ENCODE results near the gene GRIN2A. TPM values are rescaled to one million over a fixed set of nuclear protein-coding genes. Genes with fewer than 3 reads are reported as not detected.

Gene GRIN2A
- total RNA-seq, 1 donor from 2014 or later = not detected

- no peak for DNase-seq (ENCODE audit: low read depth)
- no peak overlapping the region for H3K4me3 ChIP-seq (ENCODE audit: low read depth, low read length)
- FAIRE-seq = no peak
- no peaks in the 10 kb centered on the region for H3K36me3 ChIP-seq (ENCODE audit: control insufficient read depth, insufficient read depth, low read length)
- H3K27me3 ChIP-seq (ENCODE audit: control insufficient read depth, insufficient read depth, low read length) = no peaks in the 10 kb centered on the region
- TF ChIP-seq, protein P1, sequence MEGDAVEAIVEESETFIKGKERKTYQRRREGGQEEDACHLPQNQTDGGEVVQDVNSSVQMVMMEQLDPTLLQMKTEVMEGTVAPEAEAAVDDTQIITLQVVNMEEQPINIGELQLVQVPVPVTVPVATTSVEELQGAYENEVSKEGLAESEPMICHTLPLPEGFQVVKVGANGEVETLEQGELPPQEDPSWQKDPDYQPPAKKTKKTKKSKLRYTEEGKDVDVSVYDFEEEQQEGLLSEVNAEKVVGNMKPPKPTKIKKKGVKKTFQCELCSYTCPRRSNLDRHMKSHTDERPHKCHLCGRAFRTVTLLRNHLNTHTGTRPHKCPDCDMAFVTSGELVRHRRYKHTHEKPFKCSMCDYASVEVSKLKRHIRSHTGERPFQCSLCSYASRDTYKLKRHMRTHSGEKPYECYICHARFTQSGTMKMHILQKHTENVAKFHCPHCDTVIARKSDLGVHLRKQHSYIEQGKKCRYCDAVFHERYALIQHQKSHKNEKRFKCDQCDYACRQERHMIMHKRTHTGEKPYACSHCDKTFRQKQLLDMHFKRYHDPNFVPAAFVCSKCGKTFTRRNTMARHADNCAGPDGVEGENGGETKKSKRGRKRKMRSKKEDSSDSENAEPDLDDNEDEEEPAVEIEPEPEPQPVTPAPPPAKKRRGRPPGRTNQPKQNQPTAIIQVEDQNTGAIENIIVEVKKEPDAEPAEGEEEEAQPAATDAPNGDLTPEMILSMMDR (IDR thresholded peaks at IDR 0.05; ENCODE audit: insufficient read depth, low read length, severe bottlenecking) = no peak
Measured at GRCh38 chr16:10121897-10122425, 60.3 kb downstream of the GRIN2A start.

DNA sequence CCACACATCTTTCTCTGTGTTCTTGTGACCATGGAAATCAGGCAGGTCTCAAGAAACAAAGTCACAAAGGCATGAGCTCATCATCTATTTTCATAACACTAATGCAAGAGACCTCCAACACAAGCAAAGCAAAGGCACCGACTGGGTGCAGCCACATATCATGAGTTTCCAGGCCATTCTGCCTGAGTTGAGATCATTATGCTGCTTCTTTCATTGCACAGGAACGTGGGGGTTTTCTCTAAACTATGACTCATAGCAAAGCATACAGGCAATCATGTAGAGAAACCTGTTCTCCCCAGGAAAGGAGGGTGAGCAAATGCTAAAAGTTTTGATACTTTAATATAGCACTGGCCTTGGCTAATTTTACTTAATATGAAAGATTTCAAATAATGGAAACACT, 60.7 kb downstream of the GRIN2A start:
- TF ChIP-seq, protein P1 (IDR thresholded peaks at IDR 0.05; ENCODE audit: insufficient read depth, low read length, severe bottlenecking) = no peak
- DNase-seq (ENCODE audit: low read depth) = peak; percentile 42
- Histone ChIP-seq H3K36me3 (ENCODE audit: control insufficient read depth, insufficient read depth, low read length) (no peaks in the 10 kb centered on the region), H3K27me3 (ENCODE audit: control insufficient read depth, insufficient read depth, low read length) (no peaks in the 10 kb centered on the region), H3K4me3 (ENCODE audit: low read depth, low read length) (no peak overlapping the region)
- no peak for FAIRE-seq

DNA sequence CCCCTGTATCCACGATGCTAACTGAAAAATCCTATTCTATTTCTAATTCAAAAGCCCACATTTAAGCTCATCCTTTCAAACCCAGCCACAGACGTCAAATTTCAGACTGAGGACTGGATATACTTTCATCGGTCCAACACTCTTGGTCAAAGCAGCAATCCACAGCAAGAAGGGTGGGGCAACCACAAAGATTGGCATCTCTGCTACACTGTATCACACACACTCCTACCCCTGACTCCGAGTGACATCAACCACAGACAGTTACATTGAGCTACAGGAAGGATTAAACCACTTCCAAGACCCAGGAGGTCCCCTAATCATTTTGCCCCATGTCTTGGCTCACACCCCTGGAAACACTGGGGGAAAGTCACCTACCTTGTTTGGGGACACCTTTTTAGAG, 61.3 kb downstream of the GRIN2A start:
- DNase-seq (ENCODE audit: low read depth) = no peak
- FAIRE-seq = no peak
- Histone ChIP-seq H3K4me3 (ENCODE audit: low read depth, low read length) (no peak overlapping the region), H3K36me3 (ENCODE audit: control insufficient read depth, insufficient read depth, low read length) (no peaks in the 10 kb centered on the region), H3K27me3 (ENCODE audit: control insufficient read depth, insufficient read depth, low read length) (no peaks in the 10 kb centered on the region)
- TF ChIP-seq, protein P1 (IDR thresholded peaks at IDR 0.05; ENCODE audit: insufficient read depth, low read length, severe bottlenecking) = no peak

GRCh38 chr16:10114409-10114808, 67.8 kb downstream of the GRIN2A start:
- H3K36me3 ChIP-seq (ENCODE audit: control insufficient read depth, insufficient read depth, low read length) = no peaks in the 10 kb centered on the region
- no peak for DNase-seq (ENCODE audit: low read depth)
- H3K27me3 ChIP-seq (ENCODE audit: control insufficient read depth, insufficient read depth, low read length) = no peaks in the 10 kb centered on the region
- H3K4me3 ChIP-seq (ENCODE audit: low read depth, low read length) = no peak overlapping the region
- TF ChIP-seq, protein P1 (IDR thresholded peaks at IDR 0.05; ENCODE audit: insufficient read depth, low read length, severe bottlenecking) = no peak
- no peak for FAIRE-seq

DNA sequence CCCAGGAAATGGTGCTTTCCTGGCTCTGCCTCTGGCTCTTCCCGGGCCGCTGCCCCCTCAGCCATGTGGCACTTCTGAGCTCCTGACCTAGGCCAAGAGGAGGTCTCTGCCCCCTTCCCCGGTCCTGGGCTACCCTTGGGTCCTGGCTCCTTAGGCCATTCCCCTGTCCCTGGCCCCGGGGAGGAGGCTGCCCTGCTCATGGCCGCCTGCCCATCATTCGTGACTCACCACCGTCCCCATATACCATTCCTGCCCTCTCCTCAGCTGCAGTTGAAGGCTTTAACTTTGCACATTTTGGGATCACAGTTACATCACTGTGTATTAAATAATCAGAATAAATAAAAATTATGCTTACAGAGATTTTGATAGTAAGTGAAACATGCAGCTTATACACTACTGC, 69.0 kb downstream of the GRIN2A start:
- TF ChIP-seq, protein P1 (IDR thresholded peaks at IDR 0.05; ENCODE audit: insufficient read depth, low read length, severe bottlenecking) = no peak
- H3K4me3 ChIP-seq (ENCODE audit: low read depth, low read length) = no peak overlapping the region
- no peaks in the 10 kb centered on the region for H3K36me3 ChIP-seq (ENCODE audit: control insufficient read depth, insufficient read depth, low read length)
- no peak for FAIRE-seq
- DNase-seq (ENCODE audit: low read depth) = no peak
- H3K27me3 ChIP-seq (ENCODE audit: control insufficient read depth, insufficient read depth, low read length) = no peaks in the 10 kb centered on the region

DNA sequence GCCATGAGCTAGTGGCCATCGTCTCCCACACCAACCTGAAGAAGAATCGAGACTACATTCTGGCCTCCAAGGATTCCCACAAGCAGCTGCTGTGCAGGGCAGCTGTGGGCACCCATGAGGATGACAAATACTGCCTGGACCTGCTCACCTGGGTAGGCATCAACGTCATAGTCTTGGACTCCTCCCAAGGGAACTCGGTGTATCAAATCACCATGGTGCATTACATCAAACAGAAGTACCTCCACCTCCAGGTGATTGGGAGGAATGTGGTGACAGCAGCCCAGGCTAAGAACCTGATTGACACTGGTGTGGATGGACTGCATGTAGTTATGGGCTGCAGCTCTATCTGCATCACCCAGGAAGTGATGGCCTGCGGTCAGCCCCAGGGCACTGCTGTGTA, 70.2 kb downstream of the GRIN2A start:
- H3K36me3 ChIP-seq (ENCODE audit: control insufficient read depth, insufficient read depth, low read length) = no peaks in the 10 kb centered on the region
- FAIRE-seq (no peak), DNase-seq (ENCODE audit: low read depth) (no peak)
- TF ChIP-seq, protein P1 (IDR thresholded peaks at IDR 0.05; ENCODE audit: insufficient read depth, low read length, severe bottlenecking) = no peak
- no peaks in the 10 kb centered on the region for H3K27me3 ChIP-seq (ENCODE audit: control insufficient read depth, insufficient read depth, low read length)
- no peak overlapping the region for H3K4me3 ChIP-seq (ENCODE audit: low read depth, low read length)

Data from bronchial epithelial cell (primary cell).